ENCODE results near the gene OR2Z1.
"Not testable (repeated sequence)": the region's sequence is repeated elsewhere in the genome, so short reads cannot be mapped to it uniquely, and the experiment has no call there.

DNA sequence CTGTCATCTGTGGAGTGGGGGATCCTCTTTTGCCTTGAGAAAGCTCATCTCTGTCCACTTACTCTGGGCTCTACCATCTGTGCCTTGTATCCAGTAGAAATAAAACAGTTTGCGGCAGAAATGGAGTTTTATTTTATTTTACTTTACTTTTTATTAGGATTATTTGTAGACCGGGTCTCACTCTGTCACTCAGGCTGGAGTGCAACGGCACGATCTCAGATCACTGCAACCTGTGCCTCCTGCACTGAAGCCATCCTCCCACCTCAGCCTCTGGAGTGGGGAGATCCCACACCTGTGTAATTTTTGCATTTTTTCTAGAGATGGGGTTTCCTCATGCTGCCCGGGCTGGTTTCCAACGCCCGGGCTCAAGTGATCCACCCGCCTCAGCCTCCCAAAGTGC lies 47.8 kb downstream of the OR2Z1 start:
- TF ChIP-seq CTCF (IDR thresholded peaks at IDR 0.05; ENCODE audit: low read depth, low read length, poor library complexity, severe bottlenecking); EZH2phosphoT487 (IDR thresholded peaks at IDR 0.05; ENCODE audit: borderline replicate concordance, low read length): not testable (repeated sequence)
